Measurements from ENCODE around the gene PRKAA1.
"Not testable (repeated sequence)": the region's sequence is repeated elsewhere in the genome, so short reads cannot be mapped to it uniquely, and the experiment has no call there.

PRKAA1 gene

GRCh38 chr5:40720069-40720468 is 78.1 kb downstream of the PRKAA1 start:
- no peak for DNase-seq

- no peak for DNase-seq
Observed at GRCh38 chr5:40717281-40717680, 80.9 kb downstream of the PRKAA1 start.

GRCh38 chr5:40716590-40716989 is 81.6 kb downstream of the PRKAA1 start:
- DNase-seq: no peak

- DNase-seq: no peak
Observed at GRCh38 chr5:40716000-40716399, 82.2 kb downstream of the PRKAA1 start.

- DNase-seq: no peak
Observed at GRCh38 chr5:40714001-40714400, 84.2 kb downstream of the PRKAA1 start.

- DNase-seq: not testable (repeated sequence)
Observed at GRCh38 chr5:40710575-40710974, 87.6 kb downstream of the PRKAA1 start.
